GM19468 (cell line): ENCODE measurements around the gene GAS6.
"Not testable (repeated sequence)": the region's sequence is repeated elsewhere in the genome, so short reads cannot be mapped to it uniquely, and the experiment has no call there.

ENCODE experiments used
- ATAC-seq: cut with Tn5 transposase; IDR thresholded peaks from one replicate; pipeline ENCODE4 v1.9.1; 2021; ENCODE audit warnings: mild to moderate bottlenecking, moderate library complexity, moderate number of reproducible peaks; ENCODE audit not compliant: unreplicated experiment; ENCODE audit errors: extremely low read depth

Gene GAS6

GRCh38 chr13:113796964-113797676 is 66.8 kb downstream of the GAS6 start:
- no peak for ATAC-seq

- ATAC-seq, result no peak
Measured at GRCh38 chr13:113796211-113796963, 67.5 kb downstream of the GAS6 start.

GRCh38 chr13:113795362-113795761 is 68.5 kb downstream of the GAS6 start:
- not testable (repeated sequence) for ATAC-seq

- no peak for ATAC-seq
Measured at GRCh38 chr13:113794764-113795173, 69.1 kb downstream of the GAS6 start.

GRCh38 chr13:113794086-113794485 is 69.8 kb downstream of the GAS6 start:
- ATAC-seq, result no peak

DNA sequence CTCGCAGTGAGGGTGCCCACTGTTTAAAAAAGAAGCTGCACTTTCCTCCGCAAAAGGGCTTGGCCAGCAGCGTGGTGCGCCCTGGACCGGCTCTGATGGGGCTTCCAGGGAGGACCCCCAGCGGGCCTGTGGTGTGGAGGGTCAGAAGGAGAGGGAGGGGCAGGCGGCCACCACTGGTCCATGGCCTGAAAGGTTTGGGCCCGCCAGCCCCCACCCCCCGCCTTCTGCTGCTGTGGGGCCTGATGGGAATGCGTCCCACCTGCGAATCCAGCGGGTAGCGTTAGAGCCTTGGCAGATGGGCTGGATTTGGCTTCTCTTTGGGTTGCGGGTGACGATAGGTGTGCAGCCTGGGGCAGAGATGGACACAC is 70.2 kb downstream of the GAS6 start:
- ATAC-seq, result no peak

- ATAC-seq, result no peak
Measured at GRCh38 chr13:113792886-113793717, 70.8 kb downstream of the GAS6 start.

DNA sequence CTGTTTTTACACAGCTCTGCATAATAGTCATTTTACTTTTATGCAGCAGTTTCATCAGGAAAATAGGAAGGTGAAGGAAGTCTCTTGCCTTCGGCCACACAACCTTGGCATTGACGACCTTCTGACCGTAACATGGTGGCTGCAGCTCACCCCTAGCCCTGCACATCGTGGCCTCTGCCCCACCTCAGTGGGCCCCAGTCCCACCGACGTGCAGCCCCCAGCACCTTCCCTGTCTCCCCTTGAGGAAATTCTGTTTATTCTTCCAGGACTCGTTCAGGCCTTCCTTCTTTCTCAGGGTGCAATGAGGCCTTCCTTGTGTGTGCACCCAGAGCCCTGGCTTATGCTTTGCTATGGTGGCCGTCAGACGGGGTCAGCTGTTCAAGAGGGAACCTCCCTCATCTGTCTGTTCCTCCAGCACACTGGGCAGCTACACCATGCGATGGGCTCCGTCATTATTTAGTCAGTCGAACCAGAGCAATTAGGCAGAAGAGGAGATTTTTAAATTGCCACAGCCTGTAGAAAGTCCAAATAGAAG is 71.6 kb downstream of the GAS6 start:
- no peak for ATAC-seq

GRCh38 chr13:113791761-113792160 is 72.1 kb downstream of the GAS6 start:
- ATAC-seq, result no peak

- ATAC-seq, result no peak
Measured at GRCh38 chr13:113791226-113791625, 72.7 kb downstream of the GAS6 start.

GRCh38 chr13:113789931-113790330 is 73.9 kb downstream of the GAS6 start:
- ATAC-seq, result not testable (repeated sequence)

DNA sequence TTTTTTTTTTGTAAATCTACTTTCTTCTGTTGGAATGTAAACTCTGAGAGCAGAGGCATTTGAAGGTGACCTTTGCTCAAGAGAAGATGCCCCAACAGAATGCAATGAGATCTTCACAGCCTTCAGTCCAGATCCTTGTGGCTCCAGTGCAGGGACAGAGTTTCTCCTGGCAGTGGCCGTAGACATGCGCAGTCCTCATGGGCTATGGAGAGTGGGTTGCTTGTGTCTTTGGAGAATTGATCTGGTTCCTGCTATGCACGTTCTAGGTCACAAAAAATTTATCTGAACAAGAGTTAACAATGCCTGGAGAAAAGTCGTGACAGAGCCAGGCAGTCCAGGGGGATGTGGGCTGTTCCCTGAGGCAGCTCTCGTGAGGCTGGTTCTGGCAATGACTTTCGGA is 74.7 kb downstream of the GAS6 start:
- ATAC-seq, result no peak

GRCh38 chr13:113788413-113789135 is 75.3 kb downstream of the GAS6 start:
- no peak for ATAC-seq

DNA sequence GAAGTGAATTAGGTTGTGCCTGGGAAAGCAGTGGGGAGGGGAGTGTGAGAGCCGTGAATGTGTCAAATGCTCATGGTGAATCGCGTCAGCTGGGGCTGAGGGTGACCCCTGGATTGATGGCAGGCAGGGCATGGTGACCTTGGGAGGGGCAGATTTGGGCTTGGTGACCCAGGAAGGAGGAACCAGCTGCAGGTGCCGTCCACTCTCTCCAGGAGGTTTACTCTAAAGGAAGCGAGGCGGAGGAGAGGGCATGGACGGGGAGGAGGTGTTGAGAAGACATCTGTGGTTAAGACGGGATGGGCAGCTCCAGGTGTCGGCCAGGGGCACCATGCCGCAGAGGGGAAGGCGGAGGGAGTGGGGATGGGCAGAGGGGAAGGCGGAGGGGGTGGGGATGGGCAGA is 76.2 kb downstream of the GAS6 start:
- ATAC-seq, result no peak

DNA sequence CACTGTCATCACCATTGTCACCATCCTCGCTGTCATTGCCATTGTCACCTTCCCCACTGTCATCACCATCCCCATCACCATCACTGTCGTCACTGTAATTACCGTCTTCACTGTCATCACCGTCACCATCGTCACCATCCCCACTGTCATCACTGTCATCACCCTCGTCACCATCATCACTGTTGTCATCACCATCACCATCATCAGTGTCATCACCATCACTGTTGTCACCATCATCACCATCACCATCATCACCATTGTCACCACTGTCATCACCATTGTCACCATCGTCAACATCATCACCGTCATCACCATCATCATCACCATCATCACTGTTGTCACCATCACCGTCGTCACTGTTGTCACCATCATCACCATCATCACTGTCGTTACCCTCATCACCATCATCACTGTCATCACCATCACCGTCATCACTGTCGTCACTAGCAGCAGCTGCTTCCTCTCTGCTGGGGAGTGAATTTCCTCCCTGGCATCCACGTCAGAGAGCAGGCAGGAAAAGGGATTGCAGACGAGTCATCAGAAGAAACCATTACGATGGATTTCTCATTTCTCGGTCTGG is 77.5 kb downstream of the GAS6 start:
- no peak for ATAC-seq

DNA sequence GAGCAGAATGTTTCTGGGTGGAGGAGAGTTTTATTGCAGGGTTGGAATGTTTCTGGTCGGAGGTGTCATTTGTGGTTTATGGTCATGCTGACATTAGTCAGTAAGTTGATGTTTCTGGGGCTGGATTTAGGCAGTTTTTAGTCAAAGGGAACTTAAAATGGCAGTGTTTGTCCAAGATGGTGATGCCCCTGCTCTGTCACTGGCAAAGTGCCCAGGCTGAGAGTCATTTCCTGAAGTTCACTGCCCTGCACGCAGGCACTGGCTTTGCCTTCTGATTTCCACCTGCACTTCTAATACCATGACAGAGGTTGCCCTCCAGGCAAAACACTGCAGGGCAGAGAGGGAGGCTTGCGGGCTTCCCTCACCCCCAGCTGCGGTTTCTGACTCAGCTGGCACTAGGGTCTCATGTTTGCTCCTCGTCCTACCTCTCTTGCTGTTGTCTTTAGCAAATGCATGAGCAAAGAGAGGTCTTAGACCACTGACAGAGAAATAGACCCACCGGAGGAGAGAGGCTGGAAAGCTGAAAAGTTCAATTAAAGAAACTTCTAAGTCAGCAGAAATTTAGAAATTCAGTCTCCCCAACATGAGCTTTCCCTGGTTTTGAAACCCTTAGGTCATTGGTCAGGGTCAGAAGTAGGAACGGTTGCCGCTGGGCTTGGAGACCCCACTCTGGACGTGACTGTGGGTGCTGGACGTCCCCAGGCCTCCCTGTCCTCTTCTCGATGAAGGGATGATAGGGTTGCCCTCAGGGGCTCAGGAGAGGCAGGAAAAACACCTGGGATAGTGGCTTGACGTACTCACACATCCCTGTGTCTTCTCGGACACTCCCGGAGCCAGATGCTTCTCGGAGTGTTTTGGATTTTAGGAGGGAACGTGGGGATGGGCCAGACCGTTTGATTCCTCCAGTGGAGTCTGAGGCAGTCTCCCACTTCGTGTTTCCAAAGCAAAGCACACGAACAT is 78.5 kb downstream of the GAS6 start:
- no peak for ATAC-seq

GRCh38 chr13:113784645-113785024 is 79.2 kb downstream of the GAS6 start:
- no peak for ATAC-seq

GRCh38 chr13:113783966-113784644 is 79.8 kb downstream of the GAS6 start:
- ATAC-seq, result no peak
